Ovary (tissue), 3 donors: ENCODE results near the gene RYR3.

Experiments
- CTCF ChIP-seq, 3 donors: fragments of 450-650 bp in 2 of 3; fragments of 200-600 bp in 1 of 3; IDR thresholded peaks; one replicate each; pipeline versions ENCODE4 v1.5.1 to v1.8.0; 2016 to 2022; ENCODE audit warnings: antibody characterized with exemption in 3 of 3, mild to moderate bottlenecking in 1 of 3
- EP300 ChIP-seq: sonication (generic); formaldehyde crosslinking; IDR thresholded peaks from one replicate; pipeline ENCODE4 v1.6.1; 2017; ENCODE audit warnings: antibody characterized with exemption
- POLR2A ChIP-seq: fragments of 450-650 bp; IDR thresholded peaks from one replicate; pipeline ENCODE4 v1.6.1; 2017; ENCODE audit warnings: antibody characterized with exemption, mild to moderate bottlenecking, moderate library complexity
- donor health status: DM: no; HTN: no; CAD: no.

GRCh38 chr15:33636234-33636633, 325.5 kb downstream of the RYR3 start:
- TF ChIP-seq POLR2A (no peak), CTCF (IDR thresholded peaks at IDR 0.05) (no peak), EP300 (no peak)
